ENCODE data around the gene MYO15B.

Gene MYO15B

DNA sequence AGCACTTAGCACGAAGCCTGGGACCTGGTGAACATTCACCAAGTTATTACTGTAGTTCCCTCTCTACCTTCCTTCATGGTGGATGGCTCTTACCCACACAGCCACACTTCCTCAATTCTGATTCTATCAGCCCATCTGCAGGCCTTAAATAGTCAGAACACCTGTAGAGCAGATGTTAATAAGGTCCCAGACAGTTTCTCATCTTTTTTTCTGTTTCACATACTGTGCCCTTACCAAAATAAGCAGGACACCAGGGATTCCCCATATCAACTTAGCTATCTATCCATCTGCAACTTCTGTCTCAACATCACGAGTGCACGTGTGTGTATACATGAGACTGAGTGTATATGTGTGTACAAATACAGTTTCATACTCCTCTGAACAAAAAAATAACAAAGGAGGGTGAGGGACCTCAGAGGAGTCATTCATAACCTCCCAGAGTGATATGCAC, 76.5 kb downstream of the MYO15B start:
- Histone ChIP-seq H3K36me3 (ENCODE audit: control insufficient read depth, low read length) (peaks cover 74% of the 10 kb centered on the region), H3K27ac (ENCODE audit: low read depth, low read length) (peak overlapping the region; percentile 98), H3K4me2 (ENCODE audit: low read length) (peak overlapping the region; percentile 86), H3K27me3 (ENCODE audit: control insufficient read depth, low read length) (no peaks in the 10 kb centered on the region), H3F3A (ENCODE audit: control insufficient read depth, insufficient read depth) (peaks cover 29% of the 10 kb centered on the region), H3K79me2 (ENCODE audit: control insufficient read depth, low read length) (peaks cover 61% of the 10 kb centered on the region), H3K9me2 (replicated peaks; ENCODE audit: control insufficient read depth, low read length) (no peaks in the 10 kb centered on the region), H3K4me1 (ENCODE audit: control insufficient read depth, low read length) (peaks cover 76% of the 10 kb centered on the region), H3K9me3 (ENCODE audit: control insufficient read depth, insufficient read depth, low read length) (no peaks in the 10 kb centered on the region), H3K4me3 (ENCODE audit: low read length) (peak overlapping the region; percentile 97), H4K20me1 (ENCODE audit: control insufficient read depth, insufficient read depth, low read depth, low read length) (no peaks in the 10 kb centered on the region)
- no peak for TF ChIP-seq EZH2phosphoT487 (IDR thresholded peaks at IDR 0.05; ENCODE audit: borderline replicate concordance, low read length)
- TF ChIP-seq, protein P1, sequence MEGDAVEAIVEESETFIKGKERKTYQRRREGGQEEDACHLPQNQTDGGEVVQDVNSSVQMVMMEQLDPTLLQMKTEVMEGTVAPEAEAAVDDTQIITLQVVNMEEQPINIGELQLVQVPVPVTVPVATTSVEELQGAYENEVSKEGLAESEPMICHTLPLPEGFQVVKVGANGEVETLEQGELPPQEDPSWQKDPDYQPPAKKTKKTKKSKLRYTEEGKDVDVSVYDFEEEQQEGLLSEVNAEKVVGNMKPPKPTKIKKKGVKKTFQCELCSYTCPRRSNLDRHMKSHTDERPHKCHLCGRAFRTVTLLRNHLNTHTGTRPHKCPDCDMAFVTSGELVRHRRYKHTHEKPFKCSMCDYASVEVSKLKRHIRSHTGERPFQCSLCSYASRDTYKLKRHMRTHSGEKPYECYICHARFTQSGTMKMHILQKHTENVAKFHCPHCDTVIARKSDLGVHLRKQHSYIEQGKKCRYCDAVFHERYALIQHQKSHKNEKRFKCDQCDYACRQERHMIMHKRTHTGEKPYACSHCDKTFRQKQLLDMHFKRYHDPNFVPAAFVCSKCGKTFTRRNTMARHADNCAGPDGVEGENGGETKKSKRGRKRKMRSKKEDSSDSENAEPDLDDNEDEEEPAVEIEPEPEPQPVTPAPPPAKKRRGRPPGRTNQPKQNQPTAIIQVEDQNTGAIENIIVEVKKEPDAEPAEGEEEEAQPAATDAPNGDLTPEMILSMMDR (IDR thresholded peaks at IDR 0.05; ENCODE audit: low read depth, low read length, poor library complexity, severe bottlenecking) = no peak

DNA sequence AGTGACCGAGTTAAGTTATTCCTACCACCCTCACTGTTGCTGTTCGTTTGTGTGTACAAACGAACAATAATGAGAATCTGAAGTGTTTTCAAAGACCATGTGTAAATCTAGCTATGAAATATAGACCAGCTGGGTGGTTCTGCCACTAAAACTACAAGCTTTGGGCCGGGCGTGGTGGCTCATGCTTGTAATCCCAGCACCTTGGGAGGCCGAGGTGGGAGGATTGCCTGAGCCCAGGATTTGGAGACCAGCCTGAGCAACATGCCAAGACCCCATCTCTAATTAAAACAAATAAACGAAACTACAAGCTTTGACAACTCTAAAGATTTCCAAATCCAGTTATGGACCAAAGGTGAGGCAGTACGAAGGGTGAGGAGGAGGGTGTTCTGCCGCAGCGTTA, 78.4 kb downstream of the MYO15B start:
- Histone ChIP-seq H3K79me2 (ENCODE audit: control insufficient read depth, low read length) (peaks cover 76% of the 10 kb centered on the region), H3K4me1 (ENCODE audit: control insufficient read depth, low read length) (peaks cover 58% of the 10 kb centered on the region), H3K4me3 (ENCODE audit: low read length) (peak overlapping the region; percentile 97), H3K4me2 (ENCODE audit: low read length) (peak overlapping the region; percentile 86), H3K27me3 (ENCODE audit: control insufficient read depth, low read length) (no peaks in the 10 kb centered on the region), H3K9me3 (ENCODE audit: control insufficient read depth, insufficient read depth, low read length) (no peaks in the 10 kb centered on the region), H3K27ac (ENCODE audit: low read depth, low read length) (peak overlapping the region; percentile 98), H3F3A (ENCODE audit: control insufficient read depth, insufficient read depth) (peaks cover 32% of the 10 kb centered on the region), H4K20me1 (ENCODE audit: control insufficient read depth, insufficient read depth, low read depth, low read length) (no peaks in the 10 kb centered on the region), H3K9me2 (replicated peaks; ENCODE audit: control insufficient read depth, low read length) (no peaks in the 10 kb centered on the region), H3K36me3 (ENCODE audit: control insufficient read depth, low read length) (peaks cover 74% of the 10 kb centered on the region)
- no peak for TF ChIP-seq EZH2phosphoT487 (IDR thresholded peaks at IDR 0.05; ENCODE audit: borderline replicate concordance, low read length)
- TF ChIP-seq, protein P1 (IDR thresholded peaks at IDR 0.05; ENCODE audit: low read depth, low read length, poor library complexity, severe bottlenecking) = no peak

- Histone ChIP-seq H3K4me3 (ENCODE audit: low read length) (peak within 1 kb of the TSS; percentile 97), H3K79me2 (ENCODE audit: control insufficient read depth, low read length) (peaks cover 79% of the 10 kb centered on the region), H3K36me3 (ENCODE audit: control insufficient read depth, low read length) (peaks cover 74% of the 10 kb centered on the region), H3K27ac (ENCODE audit: low read depth, low read length) (peak within 1 kb of the TSS; percentile 98), H3K9me3 (ENCODE audit: control insufficient read depth, insufficient read depth, low read length) (no peaks in the 10 kb centered on the region), H3K4me1 (ENCODE audit: control insufficient read depth, low read length) (peaks cover 46% of the 10 kb centered on the region), H3F3A (ENCODE audit: control insufficient read depth, insufficient read depth) (peaks cover 36% of the 10 kb centered on the region), H3K4me2 (ENCODE audit: low read length) (peak within 1 kb of the TSS; percentile 86), H3K27me3 (ENCODE audit: control insufficient read depth, low read length) (no peaks in the 10 kb centered on the region), H3K9me2 (replicated peaks; ENCODE audit: control insufficient read depth, low read length) (no peaks in the 10 kb centered on the region), H4K20me1 (ENCODE audit: control insufficient read depth, insufficient read depth, low read depth, low read length) (no peaks in the 10 kb centered on the region)
- TF ChIP-seq EZH2phosphoT487 (IDR thresholded peaks at IDR 0.05; ENCODE audit: borderline replicate concordance, low read length) = no peak
- TF ChIP-seq, protein P1 (IDR thresholded peaks at IDR 0.05; ENCODE audit: low read depth, low read length, poor library complexity, severe bottlenecking) = no peak
Observed at GRCh38 chr17:75666959-75667790, 79.6 kb downstream of the MYO15B start, which contains the start of the genes RECQL5 and SAP30BP. Gene RECQL5, minus strand, starts transcription at chr17:75667154. Its CDS starts 597 bp downstream, at chr17:75666557. Gene SAP30BP, plus strand, starts transcription at chr17:75667338. Its CDS starts 35 bp downstream, at chr17:75667373.

All from DOHH2 (cell line).